ENCODE data around the gene NUDT4. TPM values are rescaled to one million over a fixed set of nuclear protein-coding genes. Genes with fewer than 3 reads are reported as not detected.
"Not testable (repeated sequence)": the region's sequence is repeated elsewhere in the genome, so short reads cannot be mapped to it uniquely, and the experiment has no call there.

NUDT4 gene
- total and polyA plus RNA-seq, 5 donors: 95.0 to 206 (median 158) TPM

DNA sequence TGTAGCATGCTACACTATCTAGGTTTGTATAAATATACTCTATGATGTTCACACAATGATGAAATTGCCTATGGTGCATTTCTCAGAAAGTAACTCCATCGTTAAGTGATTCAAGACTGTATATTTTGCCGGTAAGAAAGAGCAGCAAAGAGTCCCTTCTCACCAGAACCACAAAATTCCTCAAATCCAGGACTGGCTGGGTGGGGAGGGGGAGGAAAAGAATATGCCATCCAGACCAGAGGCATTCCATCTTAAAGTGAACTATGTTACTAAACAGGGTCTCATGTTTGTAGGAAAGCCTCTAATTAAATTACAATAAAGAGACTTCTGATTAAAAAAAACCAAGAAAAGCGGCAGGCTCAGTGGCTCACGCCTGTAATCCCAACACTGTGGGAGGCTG, 52.6 kb downstream of the NUDT4 start:
- DNase-seq (no peak), ATAC-seq (no peak)
- Histone ChIP-seq H3K27ac (ENCODE audit: low read length) (no peak overlapping the region), H3K4me1 (ENCODE audit: control insufficient read depth, insufficient read depth, low read length) (peaks cover 14% of the 10 kb centered on the region), H3K27me3 (ENCODE audit: control insufficient read depth, insufficient read depth) (no peaks in the 10 kb centered on the region), H3K9me3 (ENCODE audit: control insufficient read depth, low read length) (no peaks in the 10 kb centered on the region), H3K4me3 (ENCODE audit: low read length) (no peak overlapping the region)
- WGBS: 91% methylated on average over 4 of the region's 4 CpGs
- intact Hi-C loops (cut with DNase I): no loop called here

DNA sequence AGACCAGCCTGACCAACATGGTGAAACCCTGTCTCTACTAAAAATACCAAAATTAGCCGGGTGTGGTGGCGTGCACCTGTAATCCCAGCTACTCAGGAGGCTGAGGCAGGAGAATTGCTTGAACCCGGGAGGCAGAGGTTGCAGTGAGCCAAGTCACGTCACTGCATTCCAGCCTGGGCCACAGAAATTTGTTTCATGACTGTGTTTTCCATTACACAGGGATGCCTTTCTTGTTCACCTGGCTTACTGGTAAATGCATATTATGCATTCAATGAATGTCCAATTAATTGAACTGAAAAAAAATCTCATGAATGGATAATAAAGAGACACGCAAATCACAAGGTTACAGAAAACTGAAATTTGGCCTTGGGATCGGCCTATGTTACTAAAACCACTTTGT, 54.3 kb downstream of the NUDT4 start:
- H3K4me1 ChIP-seq (ENCODE audit: control insufficient read depth, insufficient read depth, low read length); H3K27me3 ChIP-seq (ENCODE audit: control insufficient read depth, insufficient read depth); DNase-seq; intact Hi-C loops (cut with DNase I); H3K27ac ChIP-seq (ENCODE audit: low read length); ATAC-seq; H3K4me3 ChIP-seq (ENCODE audit: low read length); H3K9me3 ChIP-seq (ENCODE audit: control insufficient read depth, low read length): not testable (repeated sequence)
- 92% methylated on average over 6 of the region's 6 CpGs for WGBS

DNA sequence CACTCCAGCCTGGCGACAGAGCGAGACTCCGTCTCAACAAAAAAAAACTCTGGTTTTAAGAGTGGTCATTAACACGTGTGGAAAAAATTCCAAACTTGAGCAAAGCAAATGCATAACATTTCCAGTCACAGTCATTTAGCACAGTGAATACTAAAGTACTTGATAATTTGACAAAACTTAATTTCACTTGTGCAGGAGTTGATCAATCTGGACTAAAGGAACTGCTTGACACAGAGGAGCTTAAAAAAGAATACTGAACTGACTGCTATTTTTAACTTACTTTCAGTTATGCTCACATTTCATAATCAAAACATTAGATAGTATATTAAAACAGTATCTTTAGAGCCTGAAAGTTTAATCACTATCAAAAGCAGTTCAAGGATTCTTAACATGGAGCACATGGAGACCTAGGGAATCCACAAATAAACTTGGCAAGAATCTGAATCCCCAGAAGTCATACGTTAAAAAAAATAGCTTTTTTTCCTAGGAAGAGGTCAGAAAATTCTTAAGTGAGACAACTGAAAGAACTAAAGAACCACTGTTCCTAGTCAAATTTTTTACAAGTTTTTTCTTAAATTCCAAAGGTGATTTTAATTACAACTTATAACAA, 56.6 kb downstream of the NUDT4 start:
- DNase-seq (no peak), ATAC-seq (peak in 1 of 2 donors; percentile 50)
- intact Hi-C loops (cut with DNase I): no loop called here
- 46% methylated on average over 5 of the region's 5 CpGs for WGBS
- no peaks in the 10 kb centered on the region for H3K9me3 ChIP-seq (ENCODE audit: control insufficient read depth, low read length)
- H3K27ac ChIP-seq (ENCODE audit: low read length): no peak overlapping the region
- H3K4me1 ChIP-seq (ENCODE audit: control insufficient read depth, insufficient read depth, low read length): peaks cover 7% of the 10 kb centered on the region
- H3K4me3 ChIP-seq (ENCODE audit: low read length): peak overlapping the region; percentile 9
- no peaks in the 10 kb centered on the region for H3K27me3 ChIP-seq (ENCODE audit: control insufficient read depth, insufficient read depth)

DNA sequence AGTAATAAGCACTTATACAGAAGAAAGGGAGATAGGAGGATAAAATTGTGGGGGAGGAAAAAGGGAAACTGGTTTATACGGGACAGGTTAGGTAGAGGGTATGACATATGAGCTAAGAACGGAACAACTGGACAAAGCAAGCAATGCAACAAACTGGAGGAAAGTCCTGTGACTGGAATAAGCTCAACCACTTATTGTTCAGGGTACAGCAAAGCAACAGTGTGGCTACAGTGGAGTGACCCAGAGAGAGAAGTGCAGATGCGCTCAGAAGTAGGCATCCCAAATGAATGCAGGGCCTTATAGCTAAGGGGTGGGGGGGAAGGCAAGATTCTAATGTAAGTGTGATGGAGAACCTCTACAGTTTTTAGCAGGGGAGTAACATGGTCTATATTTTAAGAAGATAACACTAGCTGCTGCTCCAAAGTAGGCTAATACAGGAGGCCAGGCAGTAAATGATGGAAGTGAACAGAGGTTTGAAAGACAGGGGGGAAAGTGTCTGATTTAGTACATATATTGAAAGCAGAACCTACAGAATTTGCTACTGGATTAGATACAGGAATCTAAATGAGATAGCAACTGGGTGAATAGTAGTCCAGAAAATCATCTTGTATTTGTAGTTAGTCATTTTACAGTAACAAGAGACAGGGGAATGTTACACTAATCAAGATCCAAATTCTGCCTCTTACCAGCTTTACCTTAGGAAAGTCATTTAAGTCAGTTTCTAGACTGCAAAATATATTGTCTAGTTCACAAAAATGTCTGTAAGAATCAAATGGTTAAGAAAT, 60.7 kb downstream of the NUDT4 start:
- intact Hi-C loops (cut with DNase I): no loop called here
- WGBS: 55% methylated on average over 3 of the region's 3 CpGs
- Histone ChIP-seq H3K4me3 (ENCODE audit: low read length) (no peak overlapping the region), H3K27me3 (ENCODE audit: control insufficient read depth, insufficient read depth) (no peaks in the 10 kb centered on the region), H3K9me3 (ENCODE audit: control insufficient read depth, low read length) (no peaks in the 10 kb centered on the region), H3K27ac (ENCODE audit: low read length) (no peak overlapping the region), H3K4me1 (ENCODE audit: control insufficient read depth, insufficient read depth, low read length) (peaks cover 7% of the 10 kb centered on the region)
- ATAC-seq (no peak), DNase-seq (no peak)

GRCh38 chr12:93440043-93440835, 62.5 kb downstream of the NUDT4 start:
- intact Hi-C loops (cut with DNase I): no loop called here
- ATAC-seq (no peak), DNase-seq (no peak)
- Histone ChIP-seq H3K27ac (ENCODE audit: low read length) (no peak overlapping the region), H3K4me1 (ENCODE audit: control insufficient read depth, insufficient read depth, low read length) (peaks cover 6% of the 10 kb centered on the region), H3K9me3 (ENCODE audit: control insufficient read depth, low read length) (no peaks in the 10 kb centered on the region), H3K27me3 (ENCODE audit: control insufficient read depth, insufficient read depth) (no peaks in the 10 kb centered on the region), H3K4me3 (ENCODE audit: low read length) (peak overlapping the region; percentile 99)
- 21% methylated on average over 12 of the region's 12 CpGs for WGBS

DNA sequence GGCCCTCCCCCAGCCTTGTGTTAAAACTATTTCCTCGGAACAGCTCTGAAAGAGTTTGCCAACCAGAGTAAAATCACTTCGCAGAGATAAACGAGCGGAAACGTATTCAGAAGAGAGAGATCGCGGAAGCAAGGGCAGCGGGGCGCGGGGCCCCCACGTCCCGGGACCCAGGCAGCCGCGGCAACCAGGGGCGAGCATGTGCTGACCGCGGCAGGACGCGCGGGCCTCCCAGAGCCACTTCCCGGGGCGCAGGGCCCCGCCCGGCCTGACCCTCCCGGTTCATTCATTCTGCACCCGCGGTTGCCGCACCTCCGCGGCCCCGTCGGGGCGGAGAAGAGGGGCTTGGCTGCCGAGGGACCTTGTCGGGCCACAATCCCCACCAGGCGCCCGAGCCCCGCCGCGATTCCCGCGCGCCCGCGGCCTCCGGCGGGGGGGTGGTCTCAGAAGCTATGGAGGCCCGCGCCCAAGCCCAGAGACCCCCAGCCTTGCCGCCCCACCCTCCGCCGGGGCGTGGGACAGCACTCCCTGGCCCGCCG, 63.4 kb downstream of the NUDT4 start:
- peak overlapping the region; percentile 92 for H3K27ac ChIP-seq (ENCODE audit: low read length)
- H3K4me3 ChIP-seq (ENCODE audit: low read length): peak overlapping the region; percentile 99
- under 1% methylated on average over 55 of the region's 55 CpGs for WGBS
- no peaks in the 10 kb centered on the region for H3K27me3 ChIP-seq (ENCODE audit: control insufficient read depth, insufficient read depth)
- peaks cover 6% of the 10 kb centered on the region for H3K4me1 ChIP-seq (ENCODE audit: control insufficient read depth, insufficient read depth, low read length)
- no peaks in the 10 kb centered on the region for H3K9me3 ChIP-seq (ENCODE audit: control insufficient read depth, low read length)
- ATAC-seq (peak; percentile 10 to 38), DNase-seq (peak; percentile 53 to 79 (median 71))
- intact Hi-C loops (cut with DNase I): no loop called here

GRCh38 chr12:93441617-93442410, 64.1 kb downstream of the NUDT4 start, which contains the start of gene UBE2N:
Gene UBE2N, minus strand, starts transcription at chr12:93441947. Its CDS starts 63 bp downstream, at chr12:93441884.
- Histone ChIP-seq H3K27ac (ENCODE audit: low read length) (peak within 1 kb of the TSS; percentile 96), H3K4me3 (ENCODE audit: low read length) (peak within 1 kb of the TSS; percentile 99), H3K9me3 (ENCODE audit: control insufficient read depth, low read length) (no peaks in the 10 kb centered on the region), H3K4me1 (ENCODE audit: control insufficient read depth, insufficient read depth, low read length) (peaks cover 6% of the 10 kb centered on the region), H3K27me3 (ENCODE audit: control insufficient read depth, insufficient read depth) (no peaks in the 10 kb centered on the region)
- ATAC-seq: peak; percentile 98 to 99
- DNase-seq: peak; percentile 97 to 99 (median 99)
- under 1% methylated on average over 105 of the region's 105 CpGs for WGBS
- intact Hi-C loops (cut with DNase I): no loop called here

DNA sequence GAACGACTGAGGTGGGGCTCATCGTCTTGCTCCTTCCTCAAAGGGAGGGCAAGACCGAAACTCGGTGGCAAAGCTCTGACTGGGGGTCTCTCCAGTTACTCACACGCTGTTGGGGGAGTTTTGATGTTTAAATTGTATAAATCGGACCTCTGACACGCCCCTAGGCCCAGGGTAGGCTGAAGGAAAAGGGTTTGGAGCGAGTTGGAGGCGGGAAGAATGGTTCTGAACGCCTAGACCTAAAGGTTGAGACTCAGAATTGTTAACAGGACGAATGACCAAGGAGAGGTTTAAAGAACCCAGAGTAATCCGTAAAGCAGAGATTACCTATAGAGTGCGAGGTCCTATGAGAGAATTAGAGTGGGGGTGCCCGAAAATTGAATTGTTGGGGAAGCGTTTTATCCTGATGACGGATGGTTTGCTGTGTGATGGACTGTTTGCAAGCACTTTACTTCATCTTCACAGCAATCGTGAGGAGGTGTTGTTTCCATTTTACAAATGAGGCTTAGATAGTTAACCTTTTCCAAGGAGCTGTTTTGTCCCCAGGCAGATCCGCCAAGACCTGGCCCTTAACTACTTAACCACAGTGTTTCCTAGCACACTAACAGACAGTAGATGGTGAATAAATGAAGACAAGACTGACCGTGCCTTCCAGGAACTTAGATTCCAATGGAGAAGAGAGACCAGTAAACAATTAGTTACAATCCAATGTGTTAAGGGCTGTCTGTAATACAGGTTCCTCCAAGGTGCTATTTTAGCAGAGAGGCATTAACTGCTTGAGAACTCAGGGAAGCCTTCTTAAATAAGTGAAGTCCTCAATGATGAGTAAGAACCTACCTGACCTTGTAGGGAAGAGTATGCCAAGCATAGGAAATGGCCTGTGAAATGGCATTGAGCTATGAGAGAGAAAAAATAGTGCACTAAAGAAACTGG, 65.0 kb downstream of the NUDT4 start:
- no peaks in the 10 kb centered on the region for H3K9me3 ChIP-seq (ENCODE audit: control insufficient read depth, low read length)
- intact Hi-C loops (cut with DNase I): no loop called here
- peak overlapping the region; percentile 99 for H3K4me3 ChIP-seq (ENCODE audit: low read length)
- H3K27me3 ChIP-seq (ENCODE audit: control insufficient read depth, insufficient read depth): no peaks in the 10 kb centered on the region
- peak overlapping the region; percentile 96 for H3K27ac ChIP-seq (ENCODE audit: low read length)
- peaks cover 6% of the 10 kb centered on the region for H3K4me1 ChIP-seq (ENCODE audit: control insufficient read depth, insufficient read depth, low read length)
- ATAC-seq: peak in 1 of 2 donors; percentile 22
- DNase-seq: no peak
- WGBS: 4% methylated on average over 19 of the region's 19 CpGs

- intact Hi-C loops (cut with DNase I): no loop called here
- DNase-seq (peak in 1 of 3 donors; percentile 13), ATAC-seq (no peak)
- Histone ChIP-seq H3K9me3 (ENCODE audit: control insufficient read depth, low read length) (no peaks in the 10 kb centered on the region), H3K27me3 (ENCODE audit: control insufficient read depth, insufficient read depth) (no peaks in the 10 kb centered on the region), H3K4me3 (ENCODE audit: low read length) (no peak overlapping the region), H3K4me1 (ENCODE audit: control insufficient read depth, insufficient read depth, low read length) (peaks cover 4% of the 10 kb centered on the region), H3K27ac (ENCODE audit: low read length) (no peak overlapping the region)
- WGBS: 93% methylated on average over 4 of the region's 4 CpGs
These were observed 65.9 kb downstream of the NUDT4 start for GRCh38 chr12:93443576-93443975.
